Stomach (tissue), 4 donors: ENCODE results near the gene EFCAB9.

ENCODE experiments used
- EP300 ChIP-seq: sonication (generic); formaldehyde crosslinking; IDR thresholded peaks from one replicate; pipeline ENCODE4 v1.6.1; 2017; ENCODE audit warnings: antibody characterized with exemption
- POLR2A ChIP-seq, 4 donors: fragments of 450-650 bp; IDR thresholded peaks; one replicate each; pipeline ENCODE4 v1.6.1; 2016; ENCODE audit warnings: antibody characterized with exemption in 4 of 4, control low read depth in 2 of 4, mild to moderate bottlenecking in 1 of 4, moderate library complexity in 1 of 4
- POLR2AphosphoS5 ChIP-seq, 3 donors: sonication (generic); formaldehyde crosslinking; IDR thresholded peaks; one replicate each; pipeline ENCODE4 v1.6.1; 2016; ENCODE audit warnings: antibody characterized with exemption in 3 of 3
- TF ChIP-seq, protein P1 (sequence below), 7 experiments: fragments of 450-650 bp in 4 of 7; fragments of 200-600 bp in 3 of 7; sonication (generic) in 3 of 7; IDR thresholded peaks; one replicate each; pipeline ENCODE4 v1.5.1; 2016 to 2019; ENCODE audit warnings: antibody characterized with exemption in 7 of 7, control low read depth in 2 of 7, mild to moderate bottlenecking in 1 of 7

DNA sequence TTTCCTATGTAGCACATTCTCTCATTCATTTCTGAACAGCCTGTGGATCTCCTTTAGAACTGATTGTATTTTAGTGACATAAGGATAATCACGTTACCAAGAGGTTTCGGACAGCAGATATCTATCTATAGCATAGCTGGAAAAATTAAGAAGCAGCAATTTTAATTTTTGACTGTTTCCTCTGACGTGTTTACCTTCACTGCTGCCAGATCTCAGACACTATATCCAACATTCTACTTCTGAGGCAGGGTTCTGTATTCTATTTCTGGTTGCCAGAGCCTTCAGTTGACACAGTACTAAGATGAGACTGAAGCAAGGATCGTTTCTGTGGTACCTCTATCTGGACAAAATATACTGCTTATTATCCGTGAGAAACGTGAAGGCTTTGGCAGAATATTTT lies at the start of gene EFCAB9:
- TF ChIP-seq POLR2A (IDR thresholded peaks at IDR 0.05) (no peak), EP300 (no peak), POLR2AphosphoS5 (IDR thresholded peaks at IDR 0.05) (no peak)
- TF ChIP-seq, protein P1, sequence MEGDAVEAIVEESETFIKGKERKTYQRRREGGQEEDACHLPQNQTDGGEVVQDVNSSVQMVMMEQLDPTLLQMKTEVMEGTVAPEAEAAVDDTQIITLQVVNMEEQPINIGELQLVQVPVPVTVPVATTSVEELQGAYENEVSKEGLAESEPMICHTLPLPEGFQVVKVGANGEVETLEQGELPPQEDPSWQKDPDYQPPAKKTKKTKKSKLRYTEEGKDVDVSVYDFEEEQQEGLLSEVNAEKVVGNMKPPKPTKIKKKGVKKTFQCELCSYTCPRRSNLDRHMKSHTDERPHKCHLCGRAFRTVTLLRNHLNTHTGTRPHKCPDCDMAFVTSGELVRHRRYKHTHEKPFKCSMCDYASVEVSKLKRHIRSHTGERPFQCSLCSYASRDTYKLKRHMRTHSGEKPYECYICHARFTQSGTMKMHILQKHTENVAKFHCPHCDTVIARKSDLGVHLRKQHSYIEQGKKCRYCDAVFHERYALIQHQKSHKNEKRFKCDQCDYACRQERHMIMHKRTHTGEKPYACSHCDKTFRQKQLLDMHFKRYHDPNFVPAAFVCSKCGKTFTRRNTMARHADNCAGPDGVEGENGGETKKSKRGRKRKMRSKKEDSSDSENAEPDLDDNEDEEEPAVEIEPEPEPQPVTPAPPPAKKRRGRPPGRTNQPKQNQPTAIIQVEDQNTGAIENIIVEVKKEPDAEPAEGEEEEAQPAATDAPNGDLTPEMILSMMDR (IDR thresholded peaks at IDR 0.05) = no peak
